SU-DHL-6 (cell line): ENCODE results near the gene C1orf21.

Source experiments
- H2AFZ ChIP-seq: fragments of 200-600 bp; sonication (generic); 2 replicates; pipeline ENCODE4 v1.6.1; 2014; ENCODE audit warnings: low read depth, mild to moderate bottlenecking, moderate library complexity, mixed read lengths, antibody characterized with exemption, low read length; ENCODE audit not compliant: severe bottlenecking
- H3F3A ChIP-seq: fragments of 200-600 bp; shearing (Covaris generic); 2 replicates; pipeline ENCODE4 v1.6.0; 2016; ENCODE audit warnings: antibody characterized with exemption, mild to moderate bottlenecking; ENCODE audit not compliant: insufficient read depth
- H3K27ac ChIP-seq: fragments of 200-600 bp; sonication (generic); 2 replicates; pipeline ENCODE4 v1.5.1; 2016; ENCODE audit warnings: low read depth, mild to moderate bottlenecking, low read length, moderate library complexity, mixed read lengths
- H3K27me3 ChIP-seq: fragments of 200-600 bp; sonication (generic), shearing (Covaris generic); 2 replicates; pipeline ENCODE4 v1.6.0; 2014; ENCODE audit warnings: mild to moderate bottlenecking, low read length
- H3K36me3 ChIP-seq: fragments of 200-600 bp; sonication (generic); 2 replicates; pipeline ENCODE4 v1.6.1; 2014; ENCODE audit warnings: mild to moderate bottlenecking, low read length, mixed read lengths
- H3K4me2 ChIP-seq: fragments of 300-600, 200-600 bp; shearing (Covaris generic), sonication (generic); 2 replicates; pipeline ENCODE4 v1.6.0; 2014; ENCODE audit warnings: low read length, low read depth, mild to moderate bottlenecking; ENCODE audit not compliant: poor library complexity, severe bottlenecking
- H3K4me3 ChIP-seq: fragments of 200-600 bp; sonication (generic); 2 replicates; pipeline ENCODE4 v1.5.1; 2014; ENCODE audit warnings: antibody characterized with exemption, low read length, mild to moderate bottlenecking, mixed read lengths; ENCODE audit not compliant: insufficient read depth, poor library complexity, severe bottlenecking
- H3K79me2 ChIP-seq: fragments of 200-600 bp; sonication (generic); 2 replicates; pipeline ENCODE4 v1.6.1; 2014; ENCODE audit warnings: mild to moderate bottlenecking, low read length, moderate library complexity; ENCODE audit not compliant: insufficient read depth
- H3K9ac ChIP-seq: fragments of 200-600 bp; sonication (generic); 2 replicates; pipeline ENCODE4 v1.7.0; 2014; ENCODE audit warnings: mild to moderate bottlenecking, low read length
- H3K9me2 ChIP-seq: fragments of 200-600 bp; sonication (generic); replicated peaks from 2 replicates; pipeline ENCODE4 v1.6.1; 2014; ENCODE audit warnings: low read length; ENCODE audit not compliant: insufficient read depth
- H3K9me3 ChIP-seq: fragments of 200-600 bp; sonication (generic); 2 replicates; pipeline ENCODE4 v1.6.1; 2014; ENCODE audit warnings: low read length, mixed read lengths; ENCODE audit not compliant: insufficient read depth
- H4K20me1 ChIP-seq: fragments of 200-600 bp; sonication (generic); 2 replicates; pipeline ENCODE4 v1.6.1; 2014; ENCODE audit warnings: low read depth, mild to moderate bottlenecking, antibody characterized with exemption, low read length, moderate library complexity, mixed read lengths
- CTCF ChIP-seq: fragments of 200-600 bp; sonication (generic); IDR thresholded peaks from one replicate; pipeline ENCODE4 v1.5.1; 2017; ENCODE audit warnings: antibody characterized with exemption, mild to moderate bottlenecking, low read length, moderate library complexity; ENCODE audit not compliant: insufficient read depth, poor library complexity, severe bottlenecking
- EZH2phosphoT487 ChIP-seq: fragments of 200-600 bp; sonication (generic), shearing (Covaris generic); conservative IDR thresholded peaks from 2 replicates; pipeline ENCODE4 v1.6.1; 2018; ENCODE audit warnings: mild to moderate bottlenecking, antibody characterized with exemption, low read length, moderate library complexity, mixed read lengths

Gene C1orf21

GRCh38 chr1:184629266-184629665 is 242.4 kb downstream of the C1orf21 start:
- H3K4me2 ChIP-seq = no peak overlapping the region
- no peak overlapping the region for H3K9ac ChIP-seq
- no peaks in the 10 kb centered on the region for H3K36me3 ChIP-seq
- H3K79me2 ChIP-seq = no peaks in the 10 kb centered on the region
- no peaks in the 10 kb centered on the region for H3F3A ChIP-seq
- TF ChIP-seq CTCF (no peak), EZH2phosphoT487 (no peak)
- H4K20me1 ChIP-seq = no peaks in the 10 kb centered on the region
- H3K9me3 ChIP-seq = no peaks in the 10 kb centered on the region
- H3K27ac ChIP-seq = no peak overlapping the region
- no peak overlapping the region for H3K4me3 ChIP-seq
- no peaks in the 10 kb centered on the region; the same call in 1 of the 2 replicates for H3K27me3 ChIP-seq
- no peaks in the 10 kb centered on the region for H3K9me2 ChIP-seq
- H2AFZ ChIP-seq = no peak overlapping the region

- Histone ChIP-seq H4K20me1 (no peaks in the 10 kb centered on the region), H3K79me2 (no peaks in the 10 kb centered on the region), H3K4me2 (no peak overlapping the region), H3K9ac (no peak overlapping the region), H3K9me3 (no peaks in the 10 kb centered on the region), H3K27ac (no peak overlapping the region), H3K9me2 (no peaks in the 10 kb centered on the region), H3K27me3 (no peaks in the 10 kb centered on the region; the same call in 1 of the 2 replicates), H3K4me3 (no peak overlapping the region), H3F3A (no peaks in the 10 kb centered on the region), H2AFZ (no peak overlapping the region), H3K36me3 (no peaks in the 10 kb centered on the region)
- TF ChIP-seq EZH2phosphoT487 (no peak), CTCF (no peak)
These were observed 243.8 kb downstream of the C1orf21 start for GRCh38 chr1:184630679-184631060.

- no peak overlapping the region for H3K9ac ChIP-seq
- H3K36me3 ChIP-seq = no peaks in the 10 kb centered on the region
- no peaks in the 10 kb centered on the region for H4K20me1 ChIP-seq
- no peak overlapping the region for H3K27ac ChIP-seq
- no peak overlapping the region for H3K4me2 ChIP-seq
- no peaks in the 10 kb centered on the region; the same call in 1 of the 2 replicates for H3K27me3 ChIP-seq
- no peak overlapping the region for H2AFZ ChIP-seq
- H3K4me3 ChIP-seq = no peak overlapping the region
- TF ChIP-seq CTCF (no peak), EZH2phosphoT487 (no peak)
- no peaks in the 10 kb centered on the region for H3F3A ChIP-seq
- H3K9me2 ChIP-seq = no peaks in the 10 kb centered on the region
- no peaks in the 10 kb centered on the region for H3K9me3 ChIP-seq
- H3K79me2 ChIP-seq = no peaks in the 10 kb centered on the region
These were observed 245.8 kb downstream of the C1orf21 start for GRCh38 chr1:184632415-184633175.
